NCI-H2196 (cell line): ENCODE measurements around the gene MGAT5B.
A peak's percentile ranks its signal among the peaks of the same experiment; 100 is the strongest.

Source experiments
- DNase-seq: peaks from one replicate; lab custom pipeline; 2025; ENCODE audit not compliant: unreplicated experiment; lab: John Stamatoyannopoulos, UW

The MGAT5B gene

DNA sequence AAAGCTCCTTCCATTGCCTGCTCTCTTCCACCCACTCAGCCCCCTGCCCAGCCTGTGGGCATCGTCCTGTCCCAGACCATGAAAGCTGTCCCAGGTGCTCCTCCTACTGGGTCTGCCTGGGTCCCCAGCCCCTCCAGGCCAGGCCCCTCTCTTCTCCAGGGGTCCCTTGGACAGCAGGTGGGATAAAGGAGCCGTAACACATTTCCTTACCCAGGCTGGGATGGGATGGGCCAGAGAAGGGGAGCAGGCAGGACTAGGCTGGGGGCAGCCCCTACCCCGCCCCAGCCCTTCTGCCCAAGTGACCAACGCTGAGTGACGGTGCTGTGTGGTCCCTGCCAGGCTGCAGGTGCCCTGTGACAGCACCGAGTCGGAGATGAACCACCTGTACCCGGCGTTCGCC lies 80.1 kb downstream of the MGAT5B start:
- DNase-seq = no peak

DNA sequence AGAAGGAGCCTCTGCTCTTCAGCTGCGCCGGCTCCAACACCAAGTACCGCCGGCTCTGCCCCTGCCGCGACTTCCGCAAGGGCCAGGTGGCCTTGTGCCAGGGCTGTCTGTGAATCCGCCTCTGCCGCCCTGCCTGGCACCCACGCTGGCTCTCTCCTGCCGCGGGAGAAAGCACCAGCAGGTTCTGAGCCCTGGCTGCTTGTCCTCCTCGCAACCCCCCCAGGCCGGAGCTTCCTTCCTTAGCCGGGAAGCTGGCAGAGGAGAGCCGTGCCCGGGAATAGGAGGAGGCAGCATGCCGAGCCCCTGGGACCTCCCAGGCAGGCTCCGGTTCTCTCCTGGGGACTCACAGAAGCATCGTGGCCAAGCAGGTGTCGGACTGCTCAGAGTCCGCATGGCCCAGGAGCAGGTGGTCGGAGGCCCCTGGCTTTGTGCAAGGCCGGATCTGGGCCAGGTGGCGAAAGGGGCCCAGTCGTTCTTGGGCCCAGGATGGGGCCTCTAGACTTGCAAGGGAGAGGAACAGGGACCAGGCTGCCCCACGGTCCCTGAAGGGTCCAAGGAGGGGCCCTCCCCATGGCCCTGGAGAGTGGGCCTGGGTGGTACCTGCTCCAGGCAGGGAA lies 80.6 kb downstream of the MGAT5B start:
- DNase-seq = no peak

DNA sequence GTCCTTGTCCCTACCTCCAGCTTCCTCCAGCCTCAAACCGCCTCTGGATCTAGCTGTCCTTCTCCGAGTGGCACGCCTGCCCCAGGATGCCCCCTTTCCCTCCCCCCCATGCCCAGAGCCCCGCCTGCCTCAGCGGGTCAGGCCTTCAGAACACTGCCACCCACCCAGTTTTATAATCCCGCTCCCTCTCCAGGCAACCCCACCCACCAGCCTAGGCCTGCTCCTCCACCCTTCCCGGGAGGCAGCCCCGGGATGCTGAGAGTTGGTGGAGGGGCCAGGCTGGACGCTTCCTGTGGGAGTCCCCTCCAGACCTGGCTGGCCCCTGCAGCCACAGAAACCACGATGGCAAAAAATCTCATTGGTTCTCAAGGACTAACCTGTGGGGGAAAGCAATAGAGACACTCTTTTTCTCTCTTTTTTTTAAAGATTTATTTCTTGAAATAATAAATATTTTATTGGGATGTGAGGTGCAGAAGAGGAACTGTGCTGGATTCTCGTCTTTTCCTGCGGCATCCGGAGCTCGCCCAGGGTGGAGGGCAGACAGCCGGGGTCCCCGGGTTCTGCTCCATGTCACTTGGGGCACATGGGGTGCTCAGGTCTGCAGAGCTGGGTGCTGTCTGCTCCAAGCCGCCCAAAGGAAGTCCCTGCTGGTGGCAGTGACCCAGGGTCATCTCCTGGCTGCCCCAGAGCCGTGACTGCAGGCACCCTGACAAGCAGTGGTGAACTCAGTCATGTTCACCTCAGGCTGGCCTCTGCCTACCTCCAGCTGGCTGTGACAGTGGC lies 81.9 kb downstream of the MGAT5B start:
- no peak for DNase-seq

DNA sequence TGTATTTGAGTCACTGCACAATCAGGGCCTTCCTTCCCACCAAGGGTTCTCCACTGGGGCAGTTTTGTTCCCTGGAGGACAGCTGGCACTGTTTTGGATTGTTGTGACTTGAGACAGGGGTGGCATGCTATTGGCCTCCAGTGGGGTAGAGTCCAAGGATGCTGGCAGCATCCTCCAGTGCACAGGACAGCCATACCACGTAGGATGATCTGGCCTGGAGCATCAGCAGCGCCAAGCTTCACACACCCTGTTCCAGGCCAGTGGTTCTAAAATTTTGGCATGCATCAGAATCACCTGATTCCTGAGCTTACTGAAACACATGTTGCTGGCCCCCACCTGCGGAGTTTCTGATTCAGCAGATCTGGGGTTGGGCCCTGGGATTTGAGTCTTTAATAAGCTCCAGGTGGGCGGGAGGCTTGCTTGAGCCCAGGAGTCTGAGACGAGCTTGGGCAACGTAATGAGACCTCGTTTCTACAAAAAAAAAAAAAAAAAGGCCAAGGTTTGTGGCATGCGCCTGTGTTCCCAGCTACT lies 83.2 kb downstream of the MGAT5B start:
- DNase-seq = peak; percentile 30

DNA sequence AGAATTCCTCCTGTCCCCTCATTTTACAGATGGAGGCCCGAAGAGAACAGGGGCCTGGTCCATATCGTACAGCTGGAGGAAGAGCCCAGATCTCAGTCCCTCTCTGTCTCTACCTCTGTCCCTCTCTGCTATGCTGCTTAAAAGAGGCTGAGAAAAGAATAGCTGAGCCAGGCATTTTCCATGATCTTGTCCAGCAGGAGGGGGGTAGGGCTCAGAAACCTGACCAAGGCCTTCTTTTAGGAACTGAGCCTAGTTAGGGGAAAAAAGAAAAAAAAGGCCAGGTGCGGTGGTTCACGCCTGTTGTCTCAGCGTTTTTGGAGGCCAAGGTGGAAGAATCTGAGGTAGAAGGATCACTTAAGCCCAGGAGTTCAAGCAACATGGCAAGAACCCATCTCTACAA lies 84.2 kb downstream of the MGAT5B start:
- DNase-seq = no peak

DNA sequence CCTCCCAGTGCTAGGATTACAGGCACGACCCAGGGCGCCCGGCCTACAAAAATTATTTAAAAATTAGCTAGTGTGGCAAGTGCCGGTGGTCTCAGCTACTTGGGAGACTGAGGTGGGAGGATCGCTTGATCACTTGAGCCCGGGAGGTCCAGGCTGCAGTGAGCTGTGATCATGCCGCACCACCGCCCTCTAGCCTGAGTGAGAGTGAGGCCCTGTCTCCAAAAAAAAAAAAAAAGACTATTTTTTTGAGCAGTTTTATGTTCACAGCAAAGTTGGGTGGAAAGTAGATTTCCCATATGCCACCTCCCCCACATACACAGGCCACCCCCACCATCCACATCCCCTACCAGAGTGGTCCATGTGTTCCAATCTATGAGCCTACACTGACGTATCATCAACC lies 84.9 kb downstream of the MGAT5B start:
- no peak for DNase-seq

DNA sequence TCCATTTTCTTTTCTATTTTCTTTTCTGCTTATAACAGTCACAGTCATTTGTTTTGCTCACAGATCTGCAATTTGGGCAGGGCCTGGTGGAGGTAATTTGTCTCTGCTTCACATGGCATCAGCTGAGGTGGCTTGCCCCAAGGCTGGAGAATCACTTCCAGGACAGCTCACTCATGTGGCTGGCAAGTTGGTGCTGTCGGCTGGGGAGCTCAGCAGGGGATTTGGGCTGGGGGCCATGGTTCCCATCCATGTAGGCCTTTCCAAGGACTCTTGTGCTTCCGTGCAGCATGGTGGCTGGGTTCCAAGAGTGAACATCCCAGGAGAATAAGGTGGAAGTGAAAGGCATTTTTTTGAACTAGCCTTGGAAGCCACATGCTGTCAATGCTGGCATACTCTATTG lies 85.7 kb downstream of the MGAT5B start:
- no peak for DNase-seq

DNA sequence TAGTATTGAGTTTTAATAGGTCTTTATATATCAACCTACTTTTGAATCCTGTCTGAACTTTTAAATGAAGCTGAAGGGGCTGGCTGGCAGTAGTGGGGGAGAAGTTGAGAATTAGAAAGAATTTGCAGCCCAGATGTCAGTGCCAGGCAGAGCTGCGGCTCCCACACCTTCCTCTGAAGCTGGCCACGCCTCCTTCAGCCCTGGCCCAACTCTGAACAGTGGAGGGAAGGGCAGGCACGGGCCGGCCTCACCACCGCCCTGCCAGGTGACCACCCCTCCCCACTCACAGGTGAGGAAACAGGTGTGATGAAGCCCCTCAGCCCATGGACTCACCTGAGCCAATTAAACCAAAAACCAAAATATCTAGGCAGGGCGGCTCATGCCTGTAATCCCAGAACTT lies 87.0 kb downstream of the MGAT5B start:
- DNase-seq = no peak

DNA sequence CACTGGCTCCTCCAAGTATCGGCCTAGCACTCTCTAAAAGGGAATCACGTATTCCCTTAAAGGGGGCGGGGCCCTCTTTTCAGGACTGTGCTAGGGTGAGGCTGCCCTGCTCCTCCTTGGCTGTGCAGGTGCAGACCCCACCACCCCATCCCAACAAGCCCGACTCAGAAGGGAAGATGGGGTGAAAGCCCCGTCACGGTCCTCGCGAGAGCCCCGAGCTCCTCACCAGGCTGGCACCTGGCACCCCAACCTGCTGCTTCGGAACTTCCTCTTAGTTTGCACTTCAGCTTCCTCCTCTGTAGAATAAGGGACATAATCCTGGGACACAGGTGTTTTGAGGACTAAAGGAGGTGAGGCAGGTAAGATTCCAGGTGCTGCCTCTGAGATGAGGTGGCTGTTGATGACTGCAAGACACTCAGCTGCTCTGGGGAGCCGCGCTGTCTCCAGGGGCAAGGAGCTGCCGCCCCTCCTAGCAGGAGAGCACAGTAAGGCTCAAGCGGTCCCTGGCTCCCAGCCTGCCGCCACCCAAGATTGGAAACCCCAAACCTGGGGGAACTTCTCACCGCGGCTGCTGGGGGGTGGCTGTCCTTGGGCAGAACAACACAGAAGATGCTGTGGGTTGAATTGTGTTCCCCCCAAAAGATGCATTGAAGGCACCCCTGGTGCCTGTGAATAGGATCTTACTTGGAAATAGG lies 88.8 kb downstream of the MGAT5B start:
- DNase-seq = no peak

DNA sequence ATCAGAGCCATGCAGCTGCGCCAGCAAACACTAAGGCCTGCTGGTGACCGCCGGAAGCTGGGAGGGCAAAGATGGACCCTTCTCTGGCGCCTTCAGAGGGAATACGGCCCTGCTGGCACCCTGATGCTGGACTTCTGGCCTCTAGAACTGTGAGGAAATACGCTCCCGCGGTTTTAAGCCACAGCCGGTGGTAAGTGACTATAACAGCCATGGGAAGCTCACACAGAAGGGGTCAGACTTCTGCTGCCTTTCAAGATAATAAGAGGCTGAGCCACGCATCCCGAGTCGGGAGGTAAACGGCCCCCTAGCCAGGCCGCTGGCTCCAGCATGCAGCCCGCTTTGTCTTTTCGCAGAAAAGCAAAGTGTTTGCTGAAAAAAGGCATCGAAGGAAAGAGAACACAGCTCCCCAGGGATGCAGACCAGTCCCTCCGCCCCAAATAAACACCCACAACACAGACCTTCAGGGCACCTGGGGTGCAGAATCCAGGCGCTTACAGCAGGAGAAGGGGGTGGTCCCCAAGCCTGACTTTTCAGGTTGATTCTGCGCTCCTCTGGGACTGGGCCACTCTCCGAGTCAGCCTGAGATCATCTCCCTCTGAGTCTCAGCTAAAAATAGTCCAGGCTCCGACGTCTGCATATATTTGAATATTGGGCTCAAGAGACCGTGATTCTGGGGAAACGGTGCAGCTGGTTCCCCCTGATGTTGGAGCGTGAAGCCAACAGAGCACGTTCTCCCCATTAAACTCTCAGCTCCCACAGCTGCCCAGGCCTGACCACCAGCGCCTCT lies 89.7 kb downstream of the MGAT5B start:
- DNase-seq = no peak

DNA sequence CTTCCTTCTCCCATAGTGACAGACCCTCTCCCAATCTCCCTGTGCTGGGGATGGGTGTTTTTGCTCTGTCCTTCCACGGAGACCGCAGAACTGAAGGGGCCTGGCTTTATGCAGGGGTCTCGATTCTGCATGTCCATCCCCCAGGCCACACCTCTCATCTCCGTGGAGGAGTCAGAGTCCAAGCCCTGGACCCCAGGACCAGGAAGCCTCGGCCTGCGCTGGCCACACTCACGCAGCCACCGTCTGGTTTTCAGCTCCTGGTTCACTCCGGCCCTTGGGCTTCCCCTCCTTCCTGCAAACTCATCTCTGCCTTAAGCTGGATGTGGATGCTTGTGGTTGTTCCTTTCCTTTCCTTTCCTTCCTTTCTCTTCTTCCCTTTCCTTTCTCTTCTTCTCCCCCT lies 90.8 kb downstream of the MGAT5B start:
- no peak for DNase-seq

DNA sequence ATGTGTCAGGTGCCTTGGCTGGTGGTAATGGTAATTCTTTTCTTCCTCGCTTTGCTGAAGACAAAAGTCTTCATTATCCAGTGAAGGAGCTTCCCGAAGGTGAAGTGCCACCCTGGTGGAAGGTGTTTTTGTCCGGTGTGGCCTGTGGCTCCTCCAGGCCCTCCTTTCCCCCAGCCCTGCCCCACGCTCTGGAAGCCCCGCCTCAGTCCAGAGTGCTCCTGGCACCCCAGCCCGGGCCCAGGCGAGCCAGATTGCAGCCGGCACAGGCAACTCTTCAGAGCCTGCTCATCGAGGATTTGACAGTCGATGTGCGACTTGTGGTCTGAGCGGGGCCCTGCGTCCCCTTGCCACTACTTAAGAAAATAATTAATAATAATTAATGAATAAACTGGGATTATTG lies 93.7 kb downstream of the MGAT5B start:
- no peak for DNase-seq

DNA sequence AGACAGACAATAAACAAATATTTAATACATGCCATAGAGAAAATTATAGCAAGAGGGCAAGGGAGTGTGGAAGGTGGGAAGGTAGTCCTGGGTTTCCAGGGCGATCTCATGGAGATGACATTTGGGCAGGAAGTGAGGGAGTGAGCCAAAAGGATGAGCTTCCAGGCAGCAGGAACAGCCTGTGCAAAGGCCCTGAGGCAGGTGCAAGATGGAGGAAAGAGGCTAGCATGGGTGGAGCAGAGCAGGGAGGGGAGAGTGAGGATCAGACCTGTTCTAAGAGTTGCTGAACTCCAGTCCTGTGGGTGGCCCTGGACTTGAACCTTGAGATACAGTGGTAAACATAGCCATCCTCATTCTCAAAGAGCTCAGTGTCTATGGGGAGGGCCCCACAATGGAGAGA lies 94.7 kb downstream of the MGAT5B start:
- no peak for DNase-seq

DNA sequence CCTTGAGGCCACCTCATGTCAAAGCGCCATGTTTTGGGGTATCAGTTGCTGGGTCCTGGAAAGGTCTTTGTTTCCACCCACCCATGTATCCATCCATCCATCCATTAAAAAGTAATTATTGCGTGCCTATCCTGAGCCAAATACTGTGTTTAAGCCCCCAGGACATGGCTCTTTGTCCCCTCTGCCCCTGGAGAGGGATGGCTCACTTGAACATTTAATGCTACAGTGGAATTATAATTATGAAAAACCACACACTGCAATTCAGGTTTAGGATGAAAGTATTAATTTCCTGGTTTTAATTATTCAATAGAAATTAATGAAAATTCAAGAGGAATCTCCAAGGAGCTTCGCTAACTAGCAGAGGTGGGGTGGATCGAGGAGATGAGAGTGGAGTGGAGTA lies 97.8 kb downstream of the MGAT5B start:
- DNase-seq = no peak

DNA sequence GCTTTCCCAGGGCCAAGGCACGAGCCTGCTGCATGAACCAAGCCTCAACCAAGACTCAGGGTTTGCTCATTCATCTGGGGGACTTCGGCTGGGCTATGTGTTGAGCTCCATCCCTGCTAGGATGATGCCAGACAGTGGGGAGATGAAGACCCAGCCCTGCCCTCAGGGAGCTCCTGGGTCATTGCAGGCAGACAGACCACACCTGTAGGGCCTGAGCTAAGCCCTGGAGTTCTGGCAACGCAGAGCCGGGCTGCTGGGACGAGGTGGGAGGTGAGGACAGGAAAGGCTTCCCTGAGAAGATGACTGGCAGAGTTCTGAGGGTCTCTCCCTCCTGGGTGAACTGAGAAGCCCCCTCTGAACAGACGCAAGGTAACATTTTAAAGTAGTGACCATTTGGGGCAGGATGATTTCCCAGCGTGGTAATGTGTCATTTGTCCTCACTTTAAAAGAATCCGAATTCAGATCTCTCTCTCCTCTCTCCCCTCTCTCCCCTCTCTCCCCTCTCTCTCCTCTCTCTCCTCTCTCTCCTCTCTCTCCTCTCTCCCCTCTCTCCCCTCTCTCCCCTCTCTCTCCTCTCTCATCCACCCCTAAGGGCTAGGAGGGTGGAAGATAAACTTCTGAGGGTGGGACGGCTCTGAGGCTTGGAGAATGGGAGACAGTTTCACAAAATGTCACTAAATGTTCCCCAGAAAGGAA lies 98.4 kb downstream of the MGAT5B start:
- no peak for DNase-seq

DNA sequence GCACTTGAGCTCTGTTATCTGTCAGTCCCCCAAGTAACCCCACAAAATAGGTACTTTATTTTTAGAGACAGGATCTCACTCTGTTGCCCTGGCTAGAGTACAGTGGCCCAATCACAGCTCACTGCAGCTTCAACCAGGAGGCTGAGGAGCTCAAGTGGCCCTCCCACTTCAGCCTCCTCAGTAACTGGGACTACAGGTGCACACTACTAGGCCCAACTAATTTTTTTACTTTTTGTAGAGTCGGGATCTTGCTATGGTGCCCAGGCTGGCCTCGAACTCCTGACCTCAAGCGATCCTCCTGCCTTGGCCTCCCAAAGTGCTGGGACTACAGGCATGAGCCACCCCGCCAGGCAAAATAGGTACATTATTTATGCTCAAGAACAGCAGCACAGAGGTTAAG lies 99.6 kb downstream of the MGAT5B start:
- no peak for DNase-seq

DNA sequence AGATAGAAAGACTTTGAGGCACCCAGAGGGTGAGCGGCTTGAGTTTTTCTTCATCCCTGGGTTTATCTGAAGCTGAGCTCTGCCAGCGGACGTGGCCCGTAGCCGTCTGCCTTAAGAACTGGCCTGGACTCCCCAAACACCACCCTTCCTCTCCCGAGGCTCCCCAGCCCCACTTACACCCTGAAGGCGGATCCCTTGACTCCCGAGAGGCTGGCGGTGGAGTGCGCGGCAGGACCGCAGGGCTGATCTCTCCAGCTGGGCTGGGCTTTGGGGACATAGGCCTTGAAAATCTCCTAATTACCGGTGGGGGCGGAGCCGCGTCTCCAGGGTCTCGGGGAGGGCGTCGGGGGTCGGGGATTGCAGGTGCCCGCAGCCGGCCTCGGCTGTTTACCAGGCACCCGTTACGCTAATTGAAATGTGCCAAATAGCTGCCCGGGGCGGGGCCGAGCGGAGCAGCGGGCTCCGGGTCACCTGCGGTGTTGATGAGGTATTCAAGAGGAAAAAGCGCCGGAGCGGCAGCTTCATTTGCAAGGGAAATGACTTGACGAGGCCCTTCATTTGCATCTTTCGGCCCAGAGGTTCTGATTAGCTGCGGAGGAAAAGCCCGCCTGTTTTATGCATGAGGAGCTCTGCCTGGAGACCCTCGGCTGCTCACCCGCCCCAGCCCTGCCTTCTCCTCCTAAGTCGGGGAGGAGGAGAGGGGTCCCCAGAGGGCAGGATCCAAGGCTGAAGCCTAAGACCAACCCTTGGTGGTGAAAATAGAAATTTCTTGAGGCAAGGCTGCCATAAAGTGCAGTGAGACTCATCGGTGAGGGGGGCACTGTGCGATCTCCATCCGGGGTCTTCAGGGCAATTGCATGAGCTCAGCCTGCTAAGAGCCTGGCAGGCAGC lies 100.7 kb downstream of the MGAT5B start:
- peak; percentile 96 for DNase-seq

DNA sequence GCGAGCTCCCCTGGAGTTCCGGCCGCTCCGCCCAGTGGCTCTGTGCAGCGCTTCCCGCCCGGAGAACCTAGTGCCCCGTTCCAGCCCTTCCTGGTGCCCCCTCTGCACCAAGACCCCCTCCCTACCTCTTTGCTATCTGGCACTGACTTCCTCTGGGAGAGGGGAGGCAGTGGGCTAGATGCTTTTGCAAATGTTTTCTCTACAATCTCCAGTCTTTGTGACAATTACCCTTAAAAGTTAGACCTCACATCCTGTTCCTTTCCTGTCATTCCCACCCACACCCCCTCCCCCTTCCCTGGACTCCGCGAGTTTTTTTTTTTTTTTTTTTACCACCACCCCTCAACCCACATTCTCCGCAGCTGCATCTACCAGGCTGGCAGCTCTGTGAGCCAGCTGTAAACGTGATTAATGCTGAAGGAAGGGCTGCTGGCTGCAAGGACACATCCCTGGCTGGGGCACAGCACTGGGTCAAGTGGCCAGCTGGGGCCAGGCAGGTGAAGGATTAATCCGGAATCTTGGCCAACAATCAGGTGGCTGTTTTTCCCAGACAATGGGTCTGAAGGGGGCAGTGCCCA lies 101.5 kb downstream of the MGAT5B start:
- DNase-seq = peak; percentile 93

DNA sequence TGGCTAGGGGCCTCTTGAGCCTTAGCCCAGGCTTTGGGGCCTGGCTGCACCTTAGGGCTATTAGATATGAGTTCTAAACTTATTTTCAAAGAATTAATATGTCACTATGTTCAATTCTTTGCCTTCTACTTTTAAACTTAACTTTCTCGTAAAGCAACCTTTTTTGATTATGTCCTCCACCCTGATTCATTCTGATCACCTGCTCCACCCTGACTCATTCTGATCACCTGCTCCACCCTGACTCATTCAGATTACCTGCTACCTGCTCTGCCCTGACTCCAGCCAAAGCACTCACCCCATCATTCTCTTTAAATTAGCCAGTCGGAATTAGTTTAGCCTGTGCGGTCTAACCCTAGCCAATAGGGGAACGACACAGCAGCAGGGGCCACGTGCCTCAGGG lies 102.0 kb downstream of the MGAT5B start:
- DNase-seq = peak; percentile 74
